GM12891 (cell line): ENCODE results near the gene CANT1.
"Not testable (repeated sequence)": the region's sequence is repeated elsewhere in the genome, so short reads cannot be mapped to it uniquely, and the experiment has no call there.

ENCODE experiments used
- PAX5 ChIP-seq: IDR thresholded peaks from 2 replicates; pipeline ENCODE4 v1.6.1; 2011; ENCODE audit warnings: low read length, moderate library complexity, mild to moderate bottlenecking; ENCODE audit not compliant: insufficient read depth, severe bottlenecking
- POLR2A ChIP-seq: IDR thresholded peaks from 2 replicates; pipeline ENCODE4 v1.6.1; 2011; ENCODE audit warnings: low read depth, low read length, control low read depth
- POLR2AphosphoS5 ChIP-seq: IDR thresholded peaks from 2 replicates; pipeline ENCODE4 v1.6.1; 2011; ENCODE audit warnings: low read depth, low read length, control low read depth
- POU2F2 ChIP-seq: IDR thresholded peaks from 2 replicates; pipeline ENCODE4 v1.6.1; 2011; ENCODE audit warnings: low read depth, mild to moderate bottlenecking, control low read depth, low read length, moderate library complexity
- SPI1 ChIP-seq: IDR thresholded peaks from 2 replicates; pipeline ENCODE4 v1.6.1; 2011; ENCODE audit warnings: low read depth, low read length, control low read depth
- TAF1 ChIP-seq: IDR thresholded peaks from 2 replicates; pipeline ENCODE4 v1.6.1; 2011; ENCODE audit warnings: low read depth, low read length, control low read depth

- not testable (repeated sequence) for TF ChIP-seq POLR2A, TAF1, POLR2AphosphoS5, POU2F2, PAX5, SPI1
Observed at GRCh38 chr17:78945455-78945854, 64.1 kb downstream of the CANT1 start.
